Heart left ventricle (tissue), 13 donors: ENCODE data around the gene RPL18.

Experiments
- CTCF ChIP-seq, 12 donors: fragments of 200-600 bp; sonication (generic) in 4 of 12; IDR thresholded peaks; one replicate each; pipeline versions ENCODE4 v1.5.0 to v1.8.0; 2018 to 2022; ENCODE audit warnings: antibody characterized with exemption in 12 of 12, mild to moderate bottlenecking in 5 of 12
- POLR2A ChIP-seq, 2 donors: fragments of 450-650 bp; IDR thresholded peaks; one replicate each; pipeline ENCODE4 v1.6.1; 2017; ENCODE audit warnings: antibody characterized with exemption in 2 of 2, mild to moderate bottlenecking in 2 of 2, moderate library complexity in 2 of 2
- donor health status: ischemic (EF 13 %, LVEDD 7.1; RV severe dilation, severe dysfunction).
- donor health status: DM: no; HTN: yes; CAD: no.
- donor health status: DM: no; HTN: no; CAD: no.
- donor health status: ischemic (EF 25% LVEDD 6.9; RV normal size, moderate dysfunction).
- donor health status: ischemic (EF 25% LVEDD 5.7; RV mildly dilated, moderate dysfunction).
- donor health status: ischemic (EF 35%, LVEDD 5.7; RV mildly dilated, moderate dysfunction).
- donor health status: nonischemic (EF 11% LVEDD 7.7; RV severe dilation, severe dysfunction).
- donor health status: DM: yes; HTN: yes; CAD: no.
- donor health status: PGD.
- donor health status: ischemic (EF 29% LVEDD 5.4; RV normal size, mild dysfunction).
- donor health status: nonischemic (EF 23%, LVEDD 6.1; RV moderate dilation, normal function).

DNA sequence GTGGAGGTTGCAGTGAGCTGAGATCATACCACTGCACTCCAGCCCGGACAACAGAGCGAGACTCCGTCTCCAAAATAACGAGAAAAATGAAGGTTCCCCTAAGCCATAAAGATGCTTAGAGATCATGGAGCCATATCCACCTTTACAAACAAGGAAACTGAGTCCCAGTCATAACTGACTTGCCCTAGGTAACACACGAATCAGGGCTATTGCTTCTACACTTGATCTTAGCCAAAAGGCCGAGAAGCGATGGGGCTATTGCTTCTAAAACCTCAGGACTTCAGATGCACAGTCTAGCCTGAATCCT is 15.0 kb upstream of the RPL18 start:
- no peak for TF ChIP-seq CTCF (IDR thresholded peaks at IDR 0.05)
- TF ChIP-seq POLR2A (IDR thresholded peaks at IDR 0.05), result no peak
